ENCODE data around the gene STAT1. TPM values are rescaled to one million over a fixed set of nuclear protein-coding genes. Genes with fewer than 3 reads are reported as not detected.

STAT1 gene
- total and polyA plus RNA-seq, 9 of the 15 experiments (the other 6 are each of a cell fraction or from before 2014, with no cell fraction given) = 8.7 to 34.4 (median 26.8) TPM

DNA sequence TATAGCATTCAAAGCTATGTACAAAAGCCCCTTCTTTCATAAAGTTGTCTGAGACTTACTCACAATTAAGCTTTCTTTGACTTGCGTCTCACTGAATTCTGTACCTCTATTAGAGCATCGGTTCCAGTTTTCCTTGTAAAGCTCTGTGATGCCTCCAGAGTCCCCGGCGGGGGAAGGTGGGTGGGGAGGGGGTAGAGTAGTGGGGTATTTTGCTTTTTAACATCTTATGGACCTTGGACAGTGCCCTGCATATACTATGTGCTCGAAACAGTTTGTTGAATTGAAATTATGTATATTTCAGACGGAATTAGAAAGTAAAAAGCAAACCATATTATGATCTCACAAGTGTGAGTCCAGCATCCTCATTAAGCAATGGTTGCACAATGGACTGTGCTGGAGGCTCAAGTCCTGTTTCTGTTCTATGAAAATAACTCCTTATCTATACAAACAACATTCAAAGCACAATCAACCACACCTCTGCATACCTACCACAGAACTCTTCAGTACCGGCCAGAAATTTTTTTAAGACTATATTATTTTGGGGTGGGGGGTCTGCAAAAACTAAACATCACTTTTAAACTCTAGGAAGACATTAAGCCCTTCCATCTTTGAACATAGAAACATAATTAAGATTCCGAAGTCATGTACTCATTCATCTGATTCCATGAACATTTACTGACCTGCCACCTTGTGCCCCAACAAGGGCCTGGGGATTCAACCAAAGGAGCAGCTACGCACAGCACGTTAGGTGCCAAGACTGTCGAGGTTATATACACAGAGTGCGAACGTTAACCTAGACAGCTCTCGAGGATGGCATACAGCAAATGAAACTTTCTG is 908 bp downstream of the STAT1 start:
- in situ Hi-C loops (cut with MboI) (no loop called here), intact Hi-C loops (cut with micrococcal nuclease) (no loop called here)
- Histone ChIP-seq H3K4me3 (peak overlapping the region; percentile 92), H3K9ac (ENCODE audit: insufficient read depth in 1 of 2, low read depth in 2 of 2, low read length in 2 of 2) (peak overlapping the region; percentile 87 to 97), H3K4me1 (replicated peaks in 1 of 2; ENCODE audit: control insufficient read depth in 2 of 2, insufficient read depth in 2 of 2, low read length in 2 of 2) (peaks cover 5 to 8% of the 10 kb centered on the region in 2 experiments; a peak in 4 of 5 replicates), H3K79me2 (ENCODE audit: control insufficient read depth, insufficient read depth, low read length) (peaks cover 24% of the 10 kb centered on the region), H4K20me1 (replicated peaks; ENCODE audit: control insufficient read depth, insufficient read depth, low read length) (no peaks in the 10 kb centered on the region), H3K9me3 (replicated peaks; ENCODE audit: control insufficient read depth, insufficient read depth, low read depth, low read length) (no peaks in the 10 kb centered on the region), H3K27me3 (ENCODE audit: control insufficient read depth in 2 of 2, insufficient read depth in 2 of 2, low read length in 2 of 2) (no peaks in the 10 kb centered on the region), H3K9me1 (ENCODE audit: control insufficient read depth, insufficient read depth, low read length) (no peaks in the 10 kb centered on the region), H3K36me3 (ENCODE audit: control insufficient read depth, insufficient read depth, low read length) (peaks cover 41% of the 10 kb centered on the region), H3K27ac (ENCODE audit: extremely low read depth, low read depth, low read length) (peak overlapping the region; percentile 80), H2AFZ (ENCODE audit: low read depth, low read length) (no peak overlapping the region), H3K4me2 (ENCODE audit: insufficient read depth, low read length) (peak overlapping the region; percentile 96)
- TF ChIP-seq CEBPB (tag; IDR thresholded peaks at IDR 0.05) = peak; percentile 79
- TF ChIP-seq COPS2 (conservative IDR thresholded peaks at IDR 0.05) = no peak
- no peak for TF ChIP-seq DNMT1 (IDR thresholded peaks at IDR 0.05)
- TF ChIP-seq CEBPG (CRISPR knock-in tag; IDR thresholded peaks at IDR 0.05) = peak; percentile 61; the same call in 1 of the 2 replicates
- peak; percentile 55 to 82; a peak in 3 of 4 replicates for TF ChIP-seq CEBPG (tag; conservative IDR thresholded peaks at IDR 0.05 in 1 of 2, IDR thresholded peaks at IDR 0.05 in 1 of 2)
- POLR2A ChIA-PET = interaction anchor here (0.6 to 1.0 kb wide), 3 partner anchors 9 to 833 kb away, joined by 3 read pairs; no protein-coding TSS in a partner anchor
- CTCF ChIA-PET (ENCODE audit: low intra/inter-chr PET ratio) = no interaction called here
- 28% methylated on average over 14 of the region's 14 CpGs for WGBS (ENCODE audit: insufficient coverage, low coverage, missing lambda C conversion rate)
- TSS peak; percentile 47 for BruUV-seq (replicated peaks)
- DNase-seq (ENCODE audit: extremely low read depth in 1 of 4, low spot score in 3 of 4) (no peak), ATAC-seq (peak; percentile 29), FAIRE-seq (no peak)

All from K562 (cell line).